HepG2 (cell line): ENCODE measurements around the gene FNIP2. TPM values are rescaled to one million over a fixed set of nuclear protein-coding genes. Genes with fewer than 3 reads are reported as not detected.
A peak's percentile ranks its signal among the peaks of the same experiment; 100 is the strongest.

Source experiments
- ATAC-seq: fragments of 200-7000 bp; cut with Tn5 transposase; 3 replicates; pipeline ENCODE4 v1.9.1; 2020; ENCODE audit warnings: mild to moderate bottlenecking, moderate library complexity
- BruUV-seq: library from RNA; stranded (reverse); fragments of 400-500 nt; replicated peaks from 2 replicates; lab custom pipeline; 2021; lab: Mats Ljungman, UMichigan
- CTCF ChIA-PET: fragments of 300-600 bp; formaldehyde crosslinking; extraction: SDS; loops from one replicate; lab custom pipeline; 2021; ENCODE audit warnings: low total read pairs, inconsistent platforms, low intra/inter-chr PET ratio; lab: Yijun Ruan, JAX
- POLR2A ChIA-PET: fragments of 350-600 bp; sonication (Branson Sonifier 250); formaldehyde crosslinking; loops from one replicate; lab custom pipeline; 2020; ENCODE audit warnings: antibody characterized with exemption, inconsistent platforms; lab: Yijun Ruan, JAX
- DNase-seq: peaks from one replicate; pipeline ENCODE4 v3.0.0-alpha.2; 2015; ENCODE audit warnings: low spot score
- FAIRE-seq: peaks from 3 replicates; lab custom pipeline; 2011; peaks lifted over from hg19 to GRCh38; lab: Jason Lieb, UNC
- H2AFZ ChIP-seq: one replicate; pipeline ENCODE4 v1.6.1; 2011; ENCODE audit warnings: low read length, inconsistent platforms
- H3K27ac ChIP-seq: fragments of 300-600 bp; 3 replicates; pipeline ENCODE4 v1.8.0; 2011; ENCODE audit warnings: mixed run types, mild to moderate bottlenecking, mixed read lengths, low read length, inconsistent platforms; ENCODE audit not compliant: insufficient read depth; ENCODE audit errors: extremely low read length
- H3K27me3 ChIP-seq, 2 experiments: fragments of 200-600 bp in 1 of 2; 2 replicates in 1 of 2; 3 replicates in 1 of 2; pipeline versions ENCODE4 v1.6.0 to v1.8.0; 2011; ENCODE audit warnings: low read length in 2 of 2, mild to moderate bottlenecking in 2 of 2, moderate library complexity in 2 of 2, inconsistent platforms in 1 of 2; ENCODE audit not compliant: insufficient read depth in 2 of 2, control insufficient read depth in 1 of 2
- H3K36me3 ChIP-seq, 2 experiments: fragments of 200-600 bp in 1 of 2; replicated peaks in 1 of 2; 2 replicates in 1 of 2; 3 replicates in 1 of 2; pipeline versions ENCODE4 v1.5.1 to v1.8.0; 2011; ENCODE audit warnings: low read length in 2 of 2, inconsistent platforms in 1 of 2; ENCODE audit not compliant: insufficient read depth in 2 of 2, control insufficient read depth in 1 of 2
- H3K4me1 ChIP-seq: 2 replicates; pipeline ENCODE4 v1.5.1; 2012; ENCODE audit warnings: low read length, inconsistent platforms; ENCODE audit not compliant: insufficient read depth
- H3K4me2 ChIP-seq: 2 replicates; pipeline ENCODE4 v1.6.0; 2011; ENCODE audit warnings: low read depth, low read length, inconsistent platforms
- H3K4me3 ChIP-seq, 3 experiments: fragments of 200-600 bp in 1 of 3; sonication (generic), shearing (Covaris generic) in 1 of 3; replicated peaks in 1 of 3; 2 replicates each; pipeline ENCODE4 v1.5.1; 2011 to 2016; ENCODE audit warnings: low read length in 3 of 3, inconsistent platforms in 2 of 3, low read depth in 2 of 3, mild to moderate bottlenecking in 2 of 3, control low read depth in 1 of 3, mixed read lengths in 1 of 3; ENCODE audit not compliant: insufficient read depth in 1 of 3
- H3K79me2 ChIP-seq: one replicate; pipeline ENCODE4 v1.6.1; 2011; ENCODE audit warnings: low read length, inconsistent platforms; ENCODE audit not compliant: insufficient read depth
- H3K9ac ChIP-seq: 2 replicates; pipeline ENCODE4 v1.6.0; 2011; ENCODE audit warnings: mild to moderate bottlenecking, low read depth, low read length, inconsistent platforms; ENCODE audit not compliant: insufficient read depth
- H3K9me3 ChIP-seq: 2 replicates; pipeline ENCODE4 v1.5.1; 2012; ENCODE audit warnings: mild to moderate bottlenecking, low read length
- H4K20me1 ChIP-seq: 2 replicates; pipeline ENCODE4 v1.6.0; 2011; ENCODE audit warnings: inconsistent platforms, mild to moderate bottlenecking, low read length, moderate library complexity; ENCODE audit not compliant: insufficient read depth
- AFF4 ChIP-seq: sonication (generic); formaldehyde crosslinking; IDR thresholded peaks from 2 replicates; pipeline ENCODE4 v1.4.0; 2020; ENCODE audit warnings: missing genetic modification reagents
- ATF7 ChIP-seq, 2 experiments: fragments of 450-650 bp in 1 of 2; sonication (generic) in 1 of 2; formaldehyde crosslinking in 1 of 2; IDR thresholded peaks; 2 replicates each; pipeline versions ENCODE4 v1.4.0 to v1.6.1; 2016 to 2020; ENCODE audit warnings: antibody characterized with exemption in 1 of 2, mild to moderate bottlenecking in 1 of 2, missing genetic modification reagents in 1 of 2
- CHD2 ChIP-seq: IDR thresholded peaks from 2 replicates; pipeline ENCODE4 v1.6.1; 2011; ENCODE audit warnings: low read depth, low read length, improper control_type of control experiment
- HNF4A ChIP-seq: sonication (generic); formaldehyde crosslinking; IDR thresholded peaks from 2 replicates; pipeline ENCODE4 v1.4.0; 2020; ENCODE audit warnings: missing genetic modification reagents
- RARA ChIP-seq: IDR thresholded peaks from 2 replicates; pipeline ENCODE4 v1.6.1; 2016; ENCODE audit warnings: missing genetic modification reagents, missing compliant biosample characterization
- THAP9 ChIP-seq: sonication (generic); formaldehyde crosslinking; IDR thresholded peaks from 2 replicates; pipeline ENCODE4; 2020; ENCODE audit warnings: missing genetic modification reagents, mild to moderate bottlenecking, borderline replicate concordance
- ZNF331 ChIP-seq: sonication (generic); formaldehyde crosslinking; IDR thresholded peaks from 2 replicates; pipeline ENCODE4 v1.4.0; 2020; ENCODE audit warnings: missing genetic modification reagents
- ZNF768 ChIP-seq: sonication (generic); formaldehyde crosslinking; IDR thresholded peaks from 2 replicates; pipeline ENCODE4 v1.4.0; 2020; ENCODE audit warnings: missing genetic modification reagents
- ZNF782 ChIP-seq: sonication (generic); formaldehyde crosslinking; IDR thresholded peaks from 2 replicates; pipeline ENCODE4 v1.4.0; 2020; ENCODE audit warnings: missing genetic modification reagents, mild to moderate bottlenecking, borderline replicate concordance
- WGBS: methylation state at CpG from one replicate; pipeline ENCODE4 v1.1.6; 2017; ENCODE audit warnings: low lambda C conversion rate; 5-methylcytosine and 5-hydroxymethylcytosine counted together
- in situ Hi-C: cut with HindIII; loops from 2 replicates; pipeline ENCODE4 v1.10.0; 2017; ENCODE audit warnings: low pct_unique_long_range_greater_than_20kb; ENCODE audit not compliant: extremely low pct_ligation_motif_present
- intact Hi-C: fragments of 100-400 bp; cut with micrococcal nuclease; formaldehyde crosslinking; loops from one replicate; pipeline ENCODE4 v1.10.0; 2022; ENCODE audit not compliant: unreplicated experiment
- polyA plus RNA-seq, 8 experiments: library from polyadenylated mRNA; depleted of rRNA in 3 of 8; stranded (reverse) in 7 of 8; unstranded in 1 of 8; fragments of >200 nt; fragmentation: Illumina TruSeq in 4 of 8; extraction: Trizol in 4 of 8; gene quantifications; 2 replicates each; pipeline versions ENCODE4 v1.2.1 to v1.2.3, GENCODE V29; 2011 to 2016; ENCODE audit warnings: low read depth in 4 of 8, missing spikeins in 1 of 8, mixed read lengths in 1 of 8; ENCODE audit not compliant: insufficient read depth in 1 of 8
- total RNA-seq, 5 experiments: library from RNA; depleted of rRNA; stranded (reverse); fragments of >200 nt; fragmentation: Illumina TruSeq; extraction: Trizol; gene quantifications; 2 replicates each; pipeline ENCODE4 v1.2.3, GENCODE V29; 2016; ENCODE audit warnings: low read depth in 1 of 5

FNIP2 gene
- total and polyA plus RNA-seq, 2 of the 13 experiments (the other 11 are each of a cell fraction or from before 2014, with no cell fraction given), result 15.5 to 21.0 TPM

GRCh38 chr4:158904815-158905214, 136.0 kb downstream of the FNIP2 start (continued):
- TF ChIP-seq AFF4 (CRISPR knock-in tag) (no peak), RARA (CRISPR knock-in tag) (no peak), ZNF768 (CRISPR knock-in tag) (no peak)

GRCh38 chr4:158906073-158906472, 137.2 kb downstream of the FNIP2 start:
- H3K27me3 ChIP-seq, result no peaks in the 10 kb centered on the region
- H3K36me3 ChIP-seq, result peaks cover 3 to 10% of the 10 kb centered on the region in 2 experiments; a peak in 4 of 5 replicates
- ChIA-PET CTCF (no interaction called here), POLR2A (no interaction called here)
- WGBS, result 94% methylated on average over 3 of the region's 3 CpGs
- no TSS peak for BruUV-seq
- no peak for FAIRE-seq
- H3K27ac ChIP-seq, result no peak overlapping the region
- no peaks in the 10 kb centered on the region; the same call in 1 of the 2 replicates for H4K20me1 ChIP-seq
- no peak overlapping the region for H3K4me2 ChIP-seq
- in situ Hi-C loops (no loop called here), intact Hi-C loops (loop anchor here (10.0 kb wide), 1 partner anchor 199 kb away; the partner anchor contains the start of gene RAPGEF2)
- TF ChIP-seq HNF4A (no peak), THAP9 (CRISPR knock-in tag) (no peak), ZNF331 (CRISPR knock-in tag) (no peak), ATF7 (IDR thresholded peaks at IDR 0.05) (peak; percentile 73), ATF7 (CRISPR knock-in tag; IDR thresholded peaks at IDR 0.05) (no peak), CHD2 (no peak), ZNF782 (no peak)
- no peaks in the 10 kb centered on the region for H3K9me3 ChIP-seq
- no peak for DNase-seq
- H3K79me2 ChIP-seq, result no peaks in the 10 kb centered on the region
- no peak overlapping the region for H3K9ac ChIP-seq
- H2AFZ ChIP-seq, result no peak overlapping the region
- no peak for ATAC-seq
- H3K4me1 ChIP-seq, result peaks cover 42% of the 10 kb centered on the region
- no peak overlapping the region for H3K4me3 ChIP-seq
